Nephron (organoid): Measurements from ENCODE around the gene FUT3.
"Not testable (repeated sequence)": the region's sequence is repeated elsewhere in the genome, so short reads cannot be mapped to it uniquely, and the experiment has no call there.

ENCODE experiments used
- H3K27ac Mint-ChIP-seq, 3 experiments: 2 replicates each; pipeline ENCODE4 v1.8.0; 2020; ENCODE audit warnings: mixed read lengths in 3 of 3, mild to moderate bottlenecking in 2 of 3, moderate library complexity in 1 of 3
- H3K27me3 Mint-ChIP-seq: 2 replicates; pipeline ENCODE4 v1.8.0; 2021; ENCODE audit warnings: low read depth, mild to moderate bottlenecking, moderate library complexity, mixed read lengths
- H3K36me3 Mint-ChIP-seq: 2 replicates; pipeline ENCODE4 v1.8.0; 2020; ENCODE audit warnings: low read depth, mixed read lengths
- H3K4me1 Mint-ChIP-seq: 2 replicates; pipeline ENCODE4 v1.8.0; 2020; ENCODE audit warnings: mixed read lengths
- H3K4me3 Mint-ChIP-seq, 3 experiments: 2 replicates each; pipeline ENCODE4 v1.8.0; 2020; ENCODE audit warnings: mild to moderate bottlenecking in 3 of 3, mixed read lengths in 3 of 3, moderate library complexity in 2 of 3
- H3K9me3 Mint-ChIP-seq: 2 replicates; pipeline ENCODE4 v1.8.0; 2020; ENCODE audit warnings: mixed read lengths
- TF ChIP-seq, protein P1 (sequence below), 3 experiments: fragments of 200-600 bp; sonication (generic); IDR thresholded peaks; one replicate each; pipeline ENCODE4 v1.5.0; 2021; ENCODE audit warnings: antibody characterized with exemption in 3 of 3; ENCODE audit not compliant: unreplicated experiment in 3 of 3

FUT3 gene

DNA sequence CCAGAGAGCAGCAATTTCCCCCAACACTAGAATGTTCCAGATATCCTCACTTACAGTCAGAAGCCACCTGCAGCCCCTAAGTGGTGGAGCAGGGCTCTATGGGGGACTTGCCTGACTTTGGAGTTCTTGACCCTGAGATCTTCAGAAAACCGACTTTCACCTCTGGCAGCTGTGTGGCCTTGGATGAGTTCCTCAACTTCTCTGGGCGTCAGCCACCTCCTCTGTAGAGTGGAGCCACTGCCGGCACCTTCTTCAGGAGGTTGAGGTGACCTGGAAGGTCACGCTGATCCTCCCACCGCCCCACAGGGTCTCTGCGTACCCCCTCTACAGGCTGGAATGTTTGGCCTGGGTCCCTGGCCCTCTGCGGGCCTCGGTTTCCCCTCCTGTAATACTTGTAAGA is 26.2 kb upstream of the FUT3 start:
- Mint-ChIP-seq H3K4me3 (no peak overlapping the region), H3K27me3 (peaks cover 7% of the 10 kb centered on the region), H3K4me1 (peaks cover 26% of the 10 kb centered on the region), H3K27ac (peak overlapping the region in 1 of 3 experiments; percentile 49), H3K9me3 (no peaks in the 10 kb centered on the region), H3K36me3 (no peaks in the 10 kb centered on the region)
- TF ChIP-seq, protein P1, sequence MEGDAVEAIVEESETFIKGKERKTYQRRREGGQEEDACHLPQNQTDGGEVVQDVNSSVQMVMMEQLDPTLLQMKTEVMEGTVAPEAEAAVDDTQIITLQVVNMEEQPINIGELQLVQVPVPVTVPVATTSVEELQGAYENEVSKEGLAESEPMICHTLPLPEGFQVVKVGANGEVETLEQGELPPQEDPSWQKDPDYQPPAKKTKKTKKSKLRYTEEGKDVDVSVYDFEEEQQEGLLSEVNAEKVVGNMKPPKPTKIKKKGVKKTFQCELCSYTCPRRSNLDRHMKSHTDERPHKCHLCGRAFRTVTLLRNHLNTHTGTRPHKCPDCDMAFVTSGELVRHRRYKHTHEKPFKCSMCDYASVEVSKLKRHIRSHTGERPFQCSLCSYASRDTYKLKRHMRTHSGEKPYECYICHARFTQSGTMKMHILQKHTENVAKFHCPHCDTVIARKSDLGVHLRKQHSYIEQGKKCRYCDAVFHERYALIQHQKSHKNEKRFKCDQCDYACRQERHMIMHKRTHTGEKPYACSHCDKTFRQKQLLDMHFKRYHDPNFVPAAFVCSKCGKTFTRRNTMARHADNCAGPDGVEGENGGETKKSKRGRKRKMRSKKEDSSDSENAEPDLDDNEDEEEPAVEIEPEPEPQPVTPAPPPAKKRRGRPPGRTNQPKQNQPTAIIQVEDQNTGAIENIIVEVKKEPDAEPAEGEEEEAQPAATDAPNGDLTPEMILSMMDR (IDR thresholded peaks at IDR 0.05; ENCODE audit: unreplicated experiment in 3 of 3) = no peak

DNA sequence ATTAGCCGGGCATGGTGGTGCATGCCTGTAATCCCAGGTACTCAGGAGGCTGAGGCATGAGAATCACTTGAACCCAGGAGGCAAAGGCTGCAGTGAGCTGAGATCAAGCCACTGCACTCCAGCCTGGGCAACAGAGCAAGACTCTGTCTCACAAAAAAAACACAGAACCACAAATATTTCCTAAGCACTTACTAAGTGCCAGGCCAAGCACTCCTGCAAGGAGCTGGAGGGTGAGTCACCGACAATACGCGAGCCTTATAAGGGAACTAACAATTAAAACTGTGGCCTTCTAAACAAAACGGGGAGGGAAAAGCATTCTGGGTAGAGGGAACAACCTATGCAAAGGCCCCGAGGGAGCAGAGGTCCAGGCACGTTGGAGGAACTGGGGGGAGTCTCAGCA is 23.2 kb upstream of the FUT3 start:
- peaks cover 15% of the 10 kb centered on the region for H3K4me1 Mint-ChIP-seq
- H3K36me3 Mint-ChIP-seq, H3K4me3 Mint-ChIP-seq, H3K27me3 Mint-ChIP-seq, H3K9me3 Mint-ChIP-seq, H3K27ac Mint-ChIP-seq: not testable (repeated sequence)

DNA sequence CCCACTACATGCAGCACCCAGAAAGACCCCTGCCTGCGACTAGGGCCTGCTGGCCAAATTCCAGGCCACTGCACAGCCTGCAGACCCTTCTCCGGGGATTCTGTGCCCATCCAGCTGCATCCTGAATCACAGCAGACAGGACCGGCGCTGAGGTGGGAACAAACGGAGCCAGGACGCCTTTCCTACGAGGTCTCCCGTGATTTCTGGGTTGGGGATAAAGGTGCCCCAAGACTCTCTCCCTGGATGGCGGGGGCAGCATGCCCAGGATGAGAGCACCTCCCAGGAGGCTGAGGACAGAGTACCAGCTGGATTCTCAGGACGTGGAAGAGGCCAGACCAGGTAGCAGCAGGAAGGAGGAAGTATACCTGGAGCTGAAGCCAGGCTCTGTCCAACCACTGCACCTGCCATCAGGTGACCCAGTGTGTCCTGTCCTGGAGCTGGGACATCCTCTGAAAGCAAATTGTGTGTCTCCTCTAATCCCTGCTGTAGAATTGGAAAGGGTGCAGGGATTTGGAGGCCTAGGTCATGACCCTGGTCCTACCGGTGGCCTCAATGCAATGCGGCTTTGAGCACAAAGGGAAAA is 22.5 kb upstream of the FUT3 start:
- Mint-ChIP-seq H3K9me3 (no peaks in the 10 kb centered on the region), H3K4me3 (no peak overlapping the region), H3K27ac (no peak overlapping the region), H3K4me1 (peaks cover 15% of the 10 kb centered on the region), H3K27me3 (peaks cover 8% of the 10 kb centered on the region), H3K36me3 (no peaks in the 10 kb centered on the region)
- TF ChIP-seq, protein P1 (IDR thresholded peaks at IDR 0.05; ENCODE audit: unreplicated experiment in 3 of 3) = no peak

DNA sequence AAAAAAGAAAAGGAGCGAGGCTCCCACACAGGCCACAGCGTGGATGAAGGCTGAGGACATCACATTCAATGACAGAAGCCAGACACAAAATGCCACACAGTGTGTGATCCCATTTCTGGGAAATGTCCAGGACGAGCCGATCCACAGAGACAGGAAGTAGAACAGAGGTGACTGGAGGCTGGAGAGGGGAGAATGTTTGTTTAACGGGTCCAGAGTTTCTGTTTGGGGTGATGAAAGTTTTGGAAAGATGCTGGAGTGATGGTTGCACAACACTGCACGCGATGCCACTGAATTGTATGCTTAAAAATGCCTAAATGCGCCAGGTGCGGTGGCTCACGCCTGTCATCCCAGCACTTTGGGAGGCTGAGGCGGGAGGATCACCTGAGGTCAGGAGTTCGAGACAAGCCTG is 19.7 kb upstream of the FUT3 start:
- H3K4me3 Mint-ChIP-seq = no peak overlapping the region
- H3K27ac Mint-ChIP-seq = no peak overlapping the region
- H3K4me1 Mint-ChIP-seq = no peaks in the 10 kb centered on the region
- TF ChIP-seq, protein P1 (IDR thresholded peaks at IDR 0.05; ENCODE audit: unreplicated experiment in 3 of 3) = no peak
- H3K9me3 Mint-ChIP-seq = no peaks in the 10 kb centered on the region
- H3K36me3 Mint-ChIP-seq = no peaks in the 10 kb centered on the region
- H3K27me3 Mint-ChIP-seq = peaks cover 6% of the 10 kb centered on the region

DNA sequence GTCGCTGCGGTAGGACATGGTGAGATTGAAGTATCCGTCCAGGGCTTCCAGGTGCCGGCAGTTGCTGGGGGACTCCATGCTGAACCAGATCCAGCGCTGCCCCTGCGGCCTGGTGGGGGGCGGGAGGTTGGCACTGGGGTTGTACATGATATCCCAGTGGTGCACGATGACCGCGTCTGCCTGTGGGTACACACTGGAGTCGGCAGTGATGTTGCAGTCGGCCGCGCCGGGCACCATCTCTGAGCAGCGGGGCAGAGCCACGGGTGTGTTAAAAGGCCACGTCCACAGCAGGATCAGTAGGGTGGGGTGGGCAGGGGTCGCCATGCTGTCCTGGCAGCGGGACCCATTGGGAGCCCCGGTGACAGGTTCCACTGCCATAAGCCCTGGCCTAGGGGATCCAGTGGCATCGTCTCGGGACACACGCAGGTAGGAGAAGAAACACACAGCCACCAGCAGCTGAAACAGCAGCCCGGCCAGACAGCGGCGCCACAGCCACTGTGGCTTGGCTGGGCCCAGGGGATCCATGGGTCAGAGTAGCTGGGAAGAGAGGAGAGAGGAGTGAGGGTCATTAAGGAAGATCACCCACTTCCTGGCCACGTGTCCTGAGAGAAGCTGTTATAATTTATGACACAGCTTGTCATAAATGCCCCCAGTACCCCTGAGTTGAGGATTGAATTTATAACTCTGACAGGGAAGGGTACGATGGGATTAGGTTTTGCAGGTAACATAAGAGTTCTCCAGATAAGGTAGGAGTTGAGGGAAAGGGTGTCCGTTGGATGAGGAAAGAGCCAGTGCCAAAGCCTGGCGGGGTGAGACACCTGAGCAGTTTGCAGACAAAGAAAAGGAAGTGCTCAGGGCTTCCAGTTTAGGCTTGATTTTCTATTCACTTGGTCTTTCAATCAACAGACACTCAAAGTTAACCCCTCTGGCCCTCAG is 16.2 kb upstream of the FUT3 start:
- Mint-ChIP-seq H3K27ac (peak overlapping the region in 1 of 3 experiments; percentile 5), H3K36me3 (no peaks in the 10 kb centered on the region), H3K27me3 (peaks cover 17% of the 10 kb centered on the region), H3K4me1 (no peaks in the 10 kb centered on the region), H3K4me3 (no peak overlapping the region), H3K9me3 (no peaks in the 10 kb centered on the region)
- TF ChIP-seq, protein P1 (IDR thresholded peaks at IDR 0.05; ENCODE audit: unreplicated experiment in 3 of 3) = no peak

DNA sequence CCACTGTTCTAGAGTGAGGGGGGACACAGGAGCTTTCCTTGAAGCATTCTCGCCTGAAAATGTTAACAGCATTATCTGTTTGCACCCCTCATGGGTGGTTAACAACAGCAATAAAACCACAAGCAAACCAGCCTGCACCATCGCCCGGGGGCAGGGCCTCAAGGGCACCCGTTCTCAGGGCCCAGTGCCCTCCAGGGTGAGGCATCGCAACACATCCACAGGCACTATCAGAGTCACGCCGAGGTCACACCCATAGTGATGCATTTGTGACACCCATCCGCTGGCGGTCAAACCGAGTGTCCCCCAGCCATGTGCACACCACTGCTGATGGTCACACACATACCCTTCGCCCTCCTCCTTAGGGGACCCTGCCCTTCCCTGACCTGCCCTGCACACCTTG is 14.5 kb upstream of the FUT3 start:
- H3K4me3 Mint-ChIP-seq = no peak overlapping the region
- no peaks in the 10 kb centered on the region for H3K36me3 Mint-ChIP-seq
- TF ChIP-seq, protein P1 (IDR thresholded peaks at IDR 0.05; ENCODE audit: unreplicated experiment in 3 of 3) = no peak
- H3K9me3 Mint-ChIP-seq = no peaks in the 10 kb centered on the region
- H3K4me1 Mint-ChIP-seq = no peaks in the 10 kb centered on the region
- no peak overlapping the region for H3K27ac Mint-ChIP-seq
- peaks cover 14% of the 10 kb centered on the region for H3K27me3 Mint-ChIP-seq
